Measurements from ENCODE around the gene SLC6A18. TPM values are rescaled to one million over a fixed set of nuclear protein-coding genes. Genes with fewer than 3 reads are reported as not detected.

Gene SLC6A18, protein sequence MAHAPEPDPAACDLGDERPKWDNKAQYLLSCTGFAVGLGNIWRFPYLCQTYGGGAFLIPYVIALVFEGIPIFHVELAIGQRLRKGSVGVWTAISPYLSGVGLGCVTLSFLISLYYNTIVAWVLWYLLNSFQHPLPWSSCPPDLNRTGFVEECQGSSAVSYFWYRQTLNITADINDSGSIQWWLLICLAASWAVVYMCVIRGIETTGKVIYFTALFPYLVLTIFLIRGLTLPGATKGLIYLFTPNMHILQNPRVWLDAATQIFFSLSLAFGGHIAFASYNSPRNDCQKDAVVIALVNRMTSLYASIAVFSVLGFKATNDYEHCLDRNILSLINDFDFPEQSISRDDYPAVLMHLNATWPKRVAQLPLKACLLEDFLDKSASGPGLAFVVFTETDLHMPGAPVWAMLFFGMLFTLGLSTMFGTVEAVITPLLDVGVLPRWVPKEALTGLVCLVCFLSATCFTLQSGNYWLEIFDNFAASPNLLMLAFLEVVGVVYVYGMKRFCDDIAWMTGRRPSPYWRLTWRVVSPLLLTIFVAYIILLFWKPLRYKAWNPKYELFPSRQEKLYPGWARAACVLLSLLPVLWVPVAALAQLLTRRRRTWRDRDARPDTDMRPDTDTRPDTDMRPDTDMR
- polyA plus RNA-seq (2013, experiment 1 of 2; ENCODE audit: insufficient read length) = not detected
- polyA plus RNA-seq (2013, experiment 2 of 2; ENCODE audit: insufficient read length) = not detected

DNA sequence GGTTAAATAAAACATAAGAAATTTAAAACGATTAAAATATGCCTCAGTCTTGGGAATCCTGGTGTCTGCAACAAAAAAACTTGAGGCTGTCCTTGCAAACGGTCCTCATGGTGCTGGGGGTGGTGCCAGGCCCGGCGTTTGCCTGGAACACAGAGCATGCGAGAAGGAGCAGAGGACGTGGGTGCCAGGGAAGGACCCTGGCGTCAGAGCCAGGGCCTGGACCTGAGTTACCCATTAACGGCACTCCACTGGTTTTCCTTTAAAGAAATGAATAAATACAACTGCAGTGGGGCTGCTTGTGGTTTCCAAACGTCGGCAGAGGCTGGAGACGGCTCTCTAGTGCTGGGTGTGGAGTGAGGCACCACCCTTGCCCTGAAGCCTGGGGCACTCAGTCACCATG is at the start of gene SLC6A18:
TSS of gene SLC6A18 (plus strand) at position 301 of the 400 bp plus-strand sequence. CDS start at position 398, 97 bp downstream.
- no peak for DNase-seq

DNA sequence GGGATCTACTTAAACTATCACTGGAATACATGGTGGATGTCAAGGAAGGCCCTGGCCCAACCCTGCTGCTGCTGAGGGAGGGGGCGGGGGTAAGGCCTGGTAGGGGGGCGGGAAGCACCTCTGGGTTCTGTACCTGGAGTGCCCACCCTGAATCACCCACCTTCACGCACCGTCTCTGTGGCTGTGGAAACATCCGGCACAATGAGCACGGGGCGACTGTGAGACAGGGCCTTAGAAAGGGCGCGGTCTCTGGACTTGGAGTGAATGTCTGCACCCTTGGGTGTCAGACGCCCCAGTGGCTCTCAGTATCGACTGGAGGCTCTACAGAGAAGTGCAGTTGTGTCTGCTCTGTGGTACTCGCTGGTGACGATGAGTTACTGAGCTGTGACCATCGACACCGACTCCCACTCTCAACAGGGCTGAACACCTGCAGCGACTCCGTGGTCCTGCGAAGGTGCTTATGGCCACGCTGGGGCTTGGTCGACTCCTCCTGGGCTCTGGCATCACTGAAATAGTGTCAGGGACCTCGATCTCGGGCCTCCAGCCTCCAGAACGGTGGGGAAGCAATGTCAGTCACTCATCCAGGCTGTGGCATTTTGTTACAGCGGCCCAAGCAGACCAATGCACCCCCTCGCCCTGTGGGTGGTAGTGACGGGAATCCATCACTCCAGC is 49.2 kb upstream of the SLC6A18 start:
- DNase-seq = no peak

DNA sequence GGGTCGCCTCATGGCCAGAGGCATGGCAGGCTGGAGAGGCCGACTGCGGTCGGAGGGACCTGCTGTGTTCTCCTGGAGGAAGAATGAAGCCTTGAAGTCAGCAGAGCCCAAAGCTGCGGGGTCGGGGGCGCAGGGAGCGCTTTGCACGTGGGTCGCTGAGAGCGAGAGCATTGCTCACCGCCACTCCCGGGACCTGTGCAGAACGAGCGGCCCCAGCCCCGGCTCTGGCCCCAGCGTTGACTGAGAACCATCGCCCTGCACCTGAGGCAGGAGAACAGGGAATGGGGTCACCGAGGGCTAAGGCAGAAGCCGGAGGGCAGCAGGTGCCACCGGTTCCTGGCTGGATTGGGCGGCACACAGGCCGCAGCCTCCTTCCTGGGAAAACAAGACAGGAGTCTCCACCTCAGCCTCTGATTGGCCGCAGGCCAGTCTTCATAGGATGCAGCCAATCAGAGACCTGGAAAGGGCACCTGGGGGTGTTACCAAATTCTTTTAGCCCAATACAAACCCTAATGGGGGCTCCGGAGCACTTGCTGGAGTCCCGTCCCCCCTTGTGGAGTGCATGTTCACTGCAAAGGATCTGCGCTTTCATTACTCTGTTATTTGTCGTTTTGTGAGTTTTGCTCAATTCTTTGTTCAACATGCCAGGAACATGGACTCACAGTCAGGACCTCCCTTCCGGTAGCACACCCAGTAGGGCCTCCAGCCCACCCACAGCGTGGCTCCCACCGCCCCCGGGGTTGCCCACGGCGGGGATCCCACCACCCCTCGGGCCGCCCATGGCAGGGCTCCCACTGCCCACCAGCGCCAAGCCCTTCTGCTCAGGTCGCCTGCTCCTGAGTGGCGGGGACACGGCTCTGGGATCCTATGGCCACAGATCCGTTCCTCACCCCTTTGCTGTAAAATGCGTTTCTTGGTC is 48.4 kb upstream of the SLC6A18 start:
- no peak for DNase-seq

DNA sequence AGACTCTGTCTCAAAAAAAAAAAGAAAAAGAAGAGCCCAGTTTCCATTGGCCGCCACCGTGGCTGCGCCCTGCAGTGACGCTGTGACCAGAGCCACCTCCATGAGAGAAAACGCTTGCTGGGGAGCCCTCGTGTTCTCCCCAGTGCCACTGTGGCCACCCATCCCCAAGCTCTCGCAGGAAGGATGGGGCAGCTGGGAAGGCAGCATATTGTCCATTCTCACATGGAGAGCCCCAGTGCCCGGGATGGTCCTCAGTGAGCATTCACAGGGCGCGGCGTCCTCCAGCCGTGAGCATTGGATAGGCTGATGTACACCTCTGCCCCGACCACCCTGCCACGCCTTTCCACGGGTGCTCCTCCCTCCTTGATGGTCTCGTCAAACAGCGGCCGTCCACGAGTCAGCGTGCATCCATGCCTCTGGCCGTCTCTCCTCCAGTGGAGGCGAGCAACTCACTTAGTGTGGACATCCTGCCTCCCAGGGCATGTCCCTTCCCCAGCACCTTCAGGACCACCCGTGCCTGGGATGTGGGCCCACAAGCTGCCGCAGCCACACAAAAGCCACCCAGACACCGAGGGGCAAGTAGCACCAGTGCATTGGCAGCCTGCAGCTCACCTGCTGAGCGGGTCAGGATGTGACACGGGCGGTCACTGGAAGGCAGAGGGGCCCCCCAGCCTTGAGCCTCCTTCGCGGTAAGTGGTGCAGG is 47.2 kb upstream of the SLC6A18 start:
- no peak for DNase-seq

DNA sequence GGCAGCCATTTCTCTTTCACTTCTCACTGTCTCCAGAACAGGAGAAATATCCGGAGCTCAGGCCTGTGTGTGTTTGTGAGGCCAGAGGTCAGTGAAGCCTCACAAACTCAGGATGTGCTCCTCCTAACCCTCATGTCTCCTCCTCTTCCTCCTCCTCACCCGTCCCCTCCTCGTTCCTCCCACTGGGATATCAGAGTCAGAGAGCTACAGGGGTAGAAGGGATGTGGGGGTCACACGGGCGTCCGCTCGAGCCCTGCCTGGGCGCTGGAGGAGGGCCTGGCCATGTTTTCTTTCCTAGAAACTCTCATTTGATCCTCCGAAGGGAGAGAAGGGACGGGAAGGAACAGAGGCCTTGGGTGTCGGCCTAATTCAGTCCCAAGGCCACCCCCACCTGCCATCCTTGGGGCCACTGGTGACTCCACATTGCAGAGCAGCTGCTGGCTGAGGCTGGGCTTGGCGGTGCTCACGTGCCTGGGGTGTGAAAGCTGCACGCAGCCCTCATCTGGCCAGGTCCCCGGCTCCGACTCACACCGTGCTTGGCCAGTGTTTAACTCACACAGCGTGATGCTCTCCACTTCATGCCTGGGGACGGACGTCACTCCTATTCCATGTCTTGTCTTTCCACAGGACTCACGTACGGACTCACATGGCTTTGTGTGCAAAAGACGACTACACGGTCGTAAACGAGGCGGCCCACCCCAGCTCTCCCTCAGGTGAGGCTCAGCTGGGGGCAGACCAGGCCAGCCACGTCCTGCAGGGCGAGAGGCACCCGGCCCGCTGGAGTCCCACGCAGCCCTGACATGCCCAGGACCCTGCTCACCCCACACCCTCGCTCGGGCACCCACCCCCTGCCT is 46.4 kb upstream of the SLC6A18 start:
- DNase-seq = no peak

DNA sequence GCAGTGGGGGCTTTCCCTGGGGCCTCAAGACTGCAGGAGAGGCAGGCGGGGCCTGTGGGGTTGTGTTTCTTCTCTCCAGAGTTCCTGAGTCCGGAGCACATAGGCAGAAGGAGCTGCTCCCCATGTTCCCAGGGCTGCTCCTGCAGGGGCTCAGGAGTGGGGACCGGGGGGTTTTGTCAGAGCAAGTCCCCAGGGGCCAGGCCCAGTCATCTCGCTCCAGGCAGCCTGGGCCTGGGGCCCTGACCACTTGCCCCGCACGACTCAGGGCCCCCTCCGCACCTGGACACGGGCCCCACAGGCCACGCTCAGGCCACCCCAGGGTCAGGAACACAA is 45.8 kb upstream of the SLC6A18 start:
- no peak for DNase-seq

DNA sequence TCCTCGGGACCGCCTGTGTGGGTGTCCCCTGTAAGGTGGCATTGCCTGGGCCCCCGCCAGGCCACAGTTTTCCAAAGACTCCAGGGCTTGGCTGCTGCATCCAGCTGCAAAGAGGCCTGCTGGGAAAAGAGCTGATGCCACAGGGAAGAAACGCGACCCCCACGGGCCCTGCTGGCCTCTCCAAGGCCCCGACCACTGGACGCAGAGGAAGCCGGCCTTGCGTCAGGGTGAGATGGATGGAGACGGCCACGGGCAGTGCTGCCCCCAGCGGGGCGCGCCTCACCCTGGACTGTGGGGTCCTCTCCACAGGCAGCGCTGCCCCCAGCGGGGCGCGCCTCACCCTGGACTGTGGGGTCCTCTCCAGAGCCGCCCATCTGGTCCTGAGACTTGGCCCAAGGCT is 45.1 kb upstream of the SLC6A18 start:
- no peak for DNase-seq

DNA sequence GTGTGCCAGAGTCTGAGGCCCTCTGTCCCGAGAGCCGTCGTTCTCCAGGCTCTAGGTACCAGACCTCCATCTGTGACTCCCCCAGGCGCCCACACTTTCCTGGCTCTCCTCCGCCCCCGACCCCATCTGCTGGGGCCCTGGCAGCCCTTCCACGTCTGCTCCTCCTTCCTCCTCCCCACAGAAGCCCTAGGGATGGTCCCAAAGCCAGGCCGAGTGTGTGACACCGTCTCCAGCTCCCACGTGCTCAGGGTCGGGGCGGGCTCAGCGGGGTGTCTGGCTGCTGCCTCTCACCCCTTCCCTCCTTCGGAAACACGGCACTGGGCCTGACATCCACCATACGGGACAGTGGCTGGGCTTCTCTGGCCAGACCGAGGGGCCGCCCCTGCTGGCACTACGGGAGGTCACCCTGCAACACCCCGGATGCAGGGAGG is 44.3 kb upstream of the SLC6A18 start:
- no peak for DNase-seq

DNA sequence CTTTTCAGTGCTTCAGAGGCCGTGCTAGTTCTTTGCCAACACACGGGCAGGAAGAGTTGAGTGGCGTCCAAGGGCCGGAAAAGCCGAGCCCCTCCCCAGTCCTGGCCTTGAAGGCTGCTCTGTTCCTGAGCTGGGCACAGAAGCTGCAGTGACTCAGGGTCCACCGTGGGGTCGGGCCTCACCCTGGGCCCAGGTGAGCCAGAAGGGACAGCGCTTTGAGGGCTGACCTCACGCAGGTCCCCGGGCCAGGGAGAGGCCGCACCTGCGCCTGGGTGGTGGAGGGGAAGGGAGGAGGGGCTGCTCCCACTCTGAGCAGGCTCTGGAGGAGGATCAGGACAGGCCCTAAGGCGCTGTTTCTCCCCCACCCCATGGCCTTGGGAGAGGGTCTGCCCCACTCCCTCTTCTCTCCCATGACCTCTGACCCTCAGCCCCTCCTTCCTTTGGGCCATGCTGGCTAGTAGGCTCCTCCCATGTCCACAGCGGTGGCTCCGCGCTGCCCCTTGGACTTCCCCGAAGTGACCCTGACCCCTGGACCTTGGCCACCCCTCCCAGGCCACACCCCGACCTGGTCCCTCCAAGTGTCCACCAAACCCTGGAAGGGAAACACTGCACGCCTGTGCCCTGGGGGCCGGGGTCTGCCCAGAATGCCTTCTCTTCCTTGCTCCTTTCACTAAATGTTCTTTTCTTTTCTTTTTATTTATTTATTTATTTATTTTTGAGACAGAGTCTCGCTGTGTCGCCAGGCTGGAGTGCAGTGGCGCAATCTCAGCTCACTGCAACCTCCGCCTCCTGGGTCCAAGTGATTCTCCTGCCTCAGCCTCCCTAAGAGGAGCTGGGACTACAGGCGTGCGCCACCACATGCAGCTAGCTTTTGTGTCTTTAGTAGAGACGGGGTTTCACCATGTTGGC is 43.5 kb upstream of the SLC6A18 start:
- no peak for DNase-seq

DNA sequence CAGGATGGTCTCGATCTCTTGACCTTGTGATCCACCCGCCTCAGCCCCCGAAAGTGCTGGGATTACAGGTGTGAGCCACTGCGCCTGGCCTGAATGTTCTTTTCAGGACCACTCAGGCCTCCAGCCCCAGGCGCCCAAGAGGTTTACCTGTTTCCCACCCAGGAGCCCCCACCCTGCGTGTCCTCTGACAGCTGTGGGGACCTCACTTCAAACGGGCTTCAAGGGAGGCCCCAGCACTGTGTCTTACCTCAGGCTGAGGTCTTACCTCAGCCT is 42.9 kb upstream of the SLC6A18 start:
- DNase-seq = no peak

DNA sequence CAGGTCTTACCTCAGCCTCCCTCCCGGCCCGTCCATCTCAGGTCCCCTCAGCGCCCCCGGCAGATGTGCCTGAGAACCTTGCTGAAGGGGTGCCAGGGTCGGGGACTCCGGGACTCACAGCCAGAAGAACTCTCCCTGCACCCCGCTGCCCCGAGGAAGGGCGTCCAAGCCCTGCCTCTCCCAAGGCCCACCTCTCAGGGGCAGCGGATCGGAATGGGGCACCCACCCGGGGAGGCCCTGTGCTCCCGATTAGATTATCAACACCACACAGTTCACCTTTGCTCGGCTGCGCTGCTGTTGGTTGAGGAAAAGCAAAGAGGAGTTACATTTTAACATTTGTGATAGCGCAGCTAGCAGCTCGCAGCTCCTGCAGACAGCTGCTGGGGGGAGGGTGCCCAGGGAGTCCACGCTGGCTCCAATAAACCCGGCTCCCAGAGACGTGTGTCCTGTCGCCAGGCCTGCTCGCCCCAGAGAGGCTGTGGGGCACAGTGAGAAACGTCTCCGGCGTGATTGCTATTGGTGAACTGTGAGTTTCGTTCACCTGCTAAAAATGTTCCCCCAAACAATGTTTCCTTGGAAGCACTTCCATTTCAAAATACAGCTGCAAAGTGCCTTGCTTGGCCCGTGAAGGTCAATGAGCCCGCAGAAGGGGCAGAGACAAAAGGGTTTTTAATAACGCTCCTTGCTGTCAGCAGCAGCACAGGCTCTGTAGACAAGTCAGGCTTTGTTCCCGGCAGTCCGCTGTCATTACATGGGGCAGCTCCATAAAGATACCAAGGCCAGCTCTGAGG is 42.4 kb upstream of the SLC6A18 start:
- DNase-seq = no peak

DNA sequence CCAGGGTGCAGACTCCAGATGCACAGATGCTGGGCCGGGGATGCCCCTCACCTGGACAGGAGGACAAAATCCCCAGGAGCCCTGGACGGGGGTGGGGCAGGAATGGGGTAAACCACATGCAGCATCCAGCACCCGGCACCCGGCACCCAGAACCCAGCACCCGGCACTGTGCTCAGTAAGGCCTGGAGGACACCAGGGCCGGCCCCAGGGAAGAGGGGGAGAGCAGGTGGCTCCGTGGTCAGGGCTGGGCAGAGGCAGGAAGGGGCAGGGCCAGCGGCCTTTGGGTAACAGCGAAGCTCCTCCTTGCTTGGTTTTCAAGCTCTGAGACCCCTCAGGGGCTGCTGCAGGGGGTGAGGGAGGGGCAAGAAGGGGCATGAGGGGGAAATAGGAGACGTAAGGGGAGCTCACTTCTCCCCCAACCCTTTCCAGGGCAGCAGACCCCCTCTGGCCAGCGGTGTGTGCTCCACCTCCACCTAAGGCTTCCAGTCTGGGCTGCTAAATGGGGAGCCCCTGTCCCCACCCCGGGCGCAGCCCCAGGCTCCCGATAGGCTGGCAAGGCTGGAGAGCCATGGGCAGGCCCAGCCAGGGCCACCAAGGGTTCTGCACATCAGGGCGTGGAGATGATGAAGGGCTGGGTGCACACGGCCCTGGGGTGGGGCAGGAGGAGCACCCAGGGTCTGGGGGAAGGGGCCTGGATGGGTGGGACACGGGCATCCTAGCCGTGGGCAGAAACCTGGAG is 41.6 kb upstream of the SLC6A18 start:
- no peak for DNase-seq

DNA sequence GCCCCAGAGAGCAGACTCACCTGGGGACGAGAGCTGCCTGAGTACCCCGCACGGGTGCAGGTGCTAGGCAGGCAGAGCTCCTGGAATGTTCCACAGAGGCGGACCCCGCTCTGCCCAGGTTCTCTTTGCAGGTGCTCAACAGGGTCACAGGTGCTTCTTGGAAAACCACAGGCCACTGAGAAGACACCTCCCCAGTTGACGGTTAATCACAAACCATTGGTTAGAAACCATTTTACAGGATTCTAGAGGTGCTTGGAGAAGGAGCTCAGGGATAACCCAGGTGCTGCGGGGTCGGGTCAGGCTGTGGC is 41.1 kb upstream of the SLC6A18 start:
- DNase-seq = no peak

DNA sequence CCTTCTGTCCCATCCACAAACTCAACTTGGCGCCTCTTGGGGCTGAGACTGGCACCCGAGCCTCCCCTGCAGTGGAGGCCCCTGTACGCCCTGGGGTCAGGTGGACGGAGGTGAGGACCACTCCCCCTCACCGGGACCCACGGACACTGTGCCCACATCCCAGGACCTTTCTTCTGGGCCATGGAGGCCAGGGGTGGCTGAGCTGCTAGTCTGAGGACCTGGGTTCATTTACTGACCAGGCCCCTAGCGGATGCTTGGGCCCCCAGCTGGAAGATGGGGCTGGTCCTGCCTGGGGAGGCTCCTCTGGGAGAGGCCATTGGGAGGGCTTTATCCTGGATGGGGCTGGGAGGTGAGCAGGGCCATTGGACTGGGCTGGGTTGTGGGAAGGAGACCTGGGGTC is 40.7 kb upstream of the SLC6A18 start:
- no peak for DNase-seq

DNA sequence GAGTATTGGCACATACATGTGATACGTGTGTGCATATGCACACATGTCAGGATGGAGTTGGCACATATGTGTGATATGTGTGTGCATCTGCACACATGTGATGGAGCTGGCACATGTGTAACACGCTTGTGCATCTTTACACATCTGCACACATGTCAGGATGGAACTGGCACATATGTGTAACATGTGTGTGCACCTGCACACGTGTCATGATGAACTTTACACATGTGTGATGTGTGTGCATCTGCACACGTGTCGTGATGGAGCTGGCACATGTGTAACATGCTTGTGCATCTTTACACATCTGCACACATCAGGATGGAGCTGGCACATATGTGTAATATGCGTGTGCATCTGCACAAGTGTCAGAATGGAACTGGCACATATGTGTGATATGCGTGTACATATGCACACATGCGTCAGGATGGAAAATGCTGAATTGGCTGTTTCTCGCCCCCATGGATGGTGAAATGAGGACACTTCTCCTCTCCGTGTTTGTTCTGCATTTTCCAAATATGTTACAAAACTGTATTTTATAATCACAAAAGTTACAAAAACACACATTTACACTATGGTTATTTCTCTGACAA is 40.0 kb upstream of the SLC6A18 start:
- no peak for DNase-seq

DNA sequence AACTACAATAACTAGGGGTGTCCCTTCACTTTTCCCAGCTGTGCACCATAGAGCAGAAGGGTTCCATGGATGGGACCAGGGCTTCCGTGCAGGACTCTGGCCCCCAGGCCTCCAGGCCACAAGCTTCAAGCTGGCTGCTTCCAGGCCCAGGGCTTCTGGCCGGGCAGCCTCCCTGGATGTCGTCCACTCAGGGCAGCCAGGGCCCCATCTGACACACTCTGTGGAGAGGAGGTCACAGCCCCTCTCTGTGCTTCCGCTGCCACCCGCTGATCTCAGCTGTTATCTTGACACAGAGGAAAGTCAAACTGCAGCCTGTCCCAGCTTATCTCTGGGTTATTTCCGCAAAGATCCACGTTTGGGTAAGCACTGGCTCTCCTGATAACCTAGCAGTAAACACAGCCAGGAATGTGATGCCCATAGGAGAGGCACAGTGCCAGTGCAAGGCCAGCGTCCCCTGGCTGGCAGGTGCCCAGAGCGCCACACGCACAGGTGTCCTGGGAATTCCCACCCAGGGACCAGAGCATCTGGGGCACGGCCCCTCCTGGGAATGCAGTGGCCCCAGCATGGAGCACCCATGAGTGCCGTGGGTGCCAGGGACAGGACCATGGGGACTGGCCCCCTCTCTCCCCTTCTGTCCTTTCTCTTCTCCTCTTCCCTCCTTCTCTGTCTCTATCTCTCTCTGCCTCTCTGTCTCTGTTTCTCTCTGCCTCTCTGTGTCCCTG is 39.4 kb upstream of the SLC6A18 start:
- no peak for DNase-seq

Measured in fibroblast of skin of abdomen (primary cell).